GM18867 (cell line): ENCODE measurements around the gene TSHZ1.

Experiments used
- ATAC-seq: cut with Tn5 transposase; IDR thresholded peaks from one replicate; pipeline ENCODE4 v1.9.1; 2021; ENCODE audit warnings: mild to moderate bottlenecking, moderate library complexity; ENCODE audit not compliant: unreplicated experiment

TSHZ1 gene

GRCh38 chr18:75338631-75339030 is 128.0 kb downstream of the TSHZ1 start:
- ATAC-seq, result no peak
